MCF 10A (cell line): ENCODE data around the gene TTC4. TPM values are rescaled to one million over a fixed set of nuclear protein-coding genes. Genes with fewer than 3 reads are reported as not detected.

Source experiments
- BruUV-seq: library from RNA; stranded (reverse); fragments of 400-500 nt; replicated peaks from 2 replicates; lab custom pipeline; 2021; lab: Mats Ljungman, UMichigan
- CTCF ChIA-PET: fragments of 300-600 bp; sonication (Branson Sonifier 250); formaldehyde crosslinking; extraction: SDS; loops from one replicate; lab custom pipeline; 2021; ENCODE audit warnings: antibody characterized with exemption, inconsistent platforms; lab: Yijun Ruan, JAX
- POLR2A ChIA-PET: fragments of 300-600, 350-650 bp; sonication (Branson Sonifier 250); formaldehyde crosslinking; extraction: SDS; loops from one replicate; lab custom pipeline; 2020; ENCODE audit warnings: antibody characterized with exemption, inconsistent platforms; lab: Yijun Ruan, JAX
- DNase-seq: peaks from one replicate; pipeline ENCODE4 v3.0.0-alpha.2; 2018; ENCODE audit not compliant: unreplicated experiment
- H3K27ac Mint-ChIP-seq: one replicate; pipeline ENCODE4 v1.8.0; 2022; ENCODE audit warnings: mild to moderate bottlenecking, low read depth, mixed read lengths; ENCODE audit not compliant: unreplicated experiment
- H3K27me3 Mint-ChIP-seq: one replicate; pipeline ENCODE4 v1.8.0; 2022; ENCODE audit warnings: mixed read lengths; ENCODE audit not compliant: insufficient read depth, unreplicated experiment
- H3K36me3 Mint-ChIP-seq: one replicate; pipeline ENCODE4 v1.8.0; 2022; ENCODE audit warnings: mild to moderate bottlenecking, moderate library complexity, mixed read lengths; ENCODE audit not compliant: insufficient read depth, unreplicated experiment
- H3K4me1 Mint-ChIP-seq: one replicate; pipeline ENCODE4 v1.8.0; 2022; ENCODE audit warnings: mixed read lengths; ENCODE audit not compliant: insufficient read depth, unreplicated experiment
- H3K4me3 Mint-ChIP-seq: one replicate; pipeline ENCODE4 v1.8.0; 2022; ENCODE audit warnings: mild to moderate bottlenecking, moderate library complexity, mixed read lengths; ENCODE audit not compliant: unreplicated experiment
- H3K9me3 Mint-ChIP-seq: one replicate; pipeline ENCODE4 v1.8.0; 2022; ENCODE audit warnings: mixed read lengths; ENCODE audit not compliant: unreplicated experiment
- CTCF ChIP-seq: fragments of 200-600 bp; IDR thresholded peaks from one replicate; pipeline ENCODE4 v1.8.0; 2022; ENCODE audit warnings: antibody characterized with exemption, mild to moderate bottlenecking; ENCODE audit not compliant: unreplicated experiment
- intact Hi-C: fragments of 100-400 bp; cut with micrococcal nuclease; formaldehyde crosslinking; loops from 2 replicates; pipeline ENCODE4 v1.14.1; 2022
- total RNA-seq: library from RNA; stranded (reverse); gene quantifications from 2 replicates; pipeline ENCODE4 v1.2.3, GENCODE V29; 2022

TTC4 gene
- total RNA-seq, 1 experiment from 2014 or later, result 25.0 TPM

GRCh38 chr1:54786778-54787177 is 71.1 kb downstream of the TTC4 start:
- DNase-seq, result no peak
- intact Hi-C loops, result no loop called here

GRCh38 chr1:54787604-54788003 is 71.9 kb downstream of the TTC4 start:
- no peak for DNase-seq
- Mint-ChIP-seq H3K4me1 (peaks cover 3% of the 10 kb centered on the region), H3K9me3 (no peaks in the 10 kb centered on the region), H3K27me3 (no peaks in the 10 kb centered on the region), H3K27ac (no peak overlapping the region), H3K36me3 (peaks cover 17% of the 10 kb centered on the region), H3K4me3 (no peak overlapping the region)
- BruUV-seq, result no TSS peak
- intact Hi-C loops, result no loop called here
- POLR2A ChIA-PET, result no interaction called here
- no peak for TF ChIP-seq CTCF
- CTCF ChIA-PET, result no interaction called here

More at GRCh38 chr1:54786778-54787177, 71.1 kb downstream of the TTC4 start:
- no peaks in the 10 kb centered on the region for H3K9me3 Mint-ChIP-seq
- ChIA-PET CTCF (no interaction called here), POLR2A (no interaction called here)
- no peaks in the 10 kb centered on the region for H3K27me3 Mint-ChIP-seq
- no peak overlapping the region for H3K4me3 Mint-ChIP-seq
- H3K27ac Mint-ChIP-seq, result no peak overlapping the region
- no peak for TF ChIP-seq CTCF
- peaks cover 23% of the 10 kb centered on the region for H3K36me3 Mint-ChIP-seq
- peaks cover 9% of the 10 kb centered on the region for H3K4me1 Mint-ChIP-seq
- BruUV-seq, result no TSS peak

GRCh38 chr1:54788459-54788858 is 72.8 kb downstream of the TTC4 start:
- Mint-ChIP-seq H3K27me3 (no peaks in the 10 kb centered on the region), H3K9me3 (no peaks in the 10 kb centered on the region), H3K36me3 (peaks cover 13% of the 10 kb centered on the region), H3K4me1 (no peaks in the 10 kb centered on the region), H3K4me3 (no peak overlapping the region), H3K27ac (no peak overlapping the region)
- DNase-seq, result no peak
- POLR2A ChIA-PET, result no interaction called here
- no TSS peak for BruUV-seq
- no peak for TF ChIP-seq CTCF
- intact Hi-C loops, result no loop called here
- CTCF ChIA-PET, result no interaction called here

GRCh38 chr1:54791880-54792522 is 76.3 kb downstream of the TTC4 start:
- H3K36me3 Mint-ChIP-seq, result no peaks in the 10 kb centered on the region
- peak; percentile 55 for DNase-seq
- peaks cover 9% of the 10 kb centered on the region for H3K4me1 Mint-ChIP-seq
- intact Hi-C loops, result no loop called here
- no peaks in the 10 kb centered on the region for H3K27me3 Mint-ChIP-seq
- TF ChIP-seq CTCF, result peak; percentile 64
- no peak overlapping the region for H3K4me3 Mint-ChIP-seq
- no peak overlapping the region for H3K27ac Mint-ChIP-seq
- BruUV-seq, result no TSS peak
- CTCF ChIA-PET, result interaction anchor here (0.6 to 3.6 kb wide), 9 partner anchors 9 to 678 kb away, joined by 3 to 16 read pairs (median 4); partner anchors contain the start of gene TTC22
- POLR2A ChIA-PET, result no interaction called here
- H3K9me3 Mint-ChIP-seq, result no peaks in the 10 kb centered on the region

Other genes with a start within 250 kb of the TTC4 start
- gene ACOT11, start 167.6 kb upstream of the TTC4 start, total RNA-seq, result 4.5 and 5.3 TPM in 2 replicates
- gene FAM151A, start 92.3 kb upstream of the TTC4 start, total RNA-seq, result not detected in 2 replicates
- 0.34 TPM in 1 of 2 replicates, not detected in the other for gene MROH7, start 74.1 kb upstream of the TTC4 start, total RNA-seq
- 4.7 and 5.4 TPM in 2 replicates for gene PARS2, start 48.7 kb downstream of the TTC4 start, total RNA-seq
- gene TTC22, start 85.5 kb downstream of the TTC4 start, total RNA-seq, result 3.0 and 3.1 TPM in 2 replicates
- gene DHCR24, start 171.3 kb downstream of the TTC4 start, total RNA-seq, result 126 and 135 TPM in 2 replicates